ENCODE measurements around the gene KRTAP5-6.

Gene KRTAP5-6

DNA sequence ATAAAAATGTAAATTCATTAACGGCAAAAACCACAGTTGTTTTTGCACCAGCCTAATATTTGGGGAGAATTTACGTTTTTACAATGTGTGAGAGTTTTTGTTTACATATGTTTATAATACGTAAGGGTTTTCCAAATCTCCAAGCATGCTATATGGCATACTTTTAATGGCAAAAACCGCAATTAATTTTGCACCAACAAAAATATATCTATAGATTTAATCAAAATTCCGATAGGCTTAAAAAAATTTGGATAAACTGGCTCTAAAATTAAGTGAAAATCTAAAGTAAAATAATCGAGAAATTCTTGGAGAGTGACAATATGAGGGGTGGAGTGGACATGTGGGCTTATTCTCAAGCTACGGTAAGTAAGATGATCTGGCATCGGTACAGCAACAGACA lies 22.8 kb downstream of the KRTAP5-6 start:
- Histone ChIP-seq H3K36me3 (no peaks in the 10 kb centered on the region), H3K4me3 (ENCODE audit: low read depth in 1 of 2, low read length in 1 of 2) (no peak overlapping the region), H3K4me1 (ENCODE audit: control insufficient read depth in 1 of 2, insufficient read depth in 1 of 2, low read depth in 1 of 2, low read length in 1 of 2) (no peaks in the 10 kb centered on the region), H3K27ac (no peak overlapping the region), H3K9me3 (no peaks in the 10 kb centered on the region), H3K27me3 (no peaks in the 10 kb centered on the region)
- TF ChIP-seq, protein P1, sequence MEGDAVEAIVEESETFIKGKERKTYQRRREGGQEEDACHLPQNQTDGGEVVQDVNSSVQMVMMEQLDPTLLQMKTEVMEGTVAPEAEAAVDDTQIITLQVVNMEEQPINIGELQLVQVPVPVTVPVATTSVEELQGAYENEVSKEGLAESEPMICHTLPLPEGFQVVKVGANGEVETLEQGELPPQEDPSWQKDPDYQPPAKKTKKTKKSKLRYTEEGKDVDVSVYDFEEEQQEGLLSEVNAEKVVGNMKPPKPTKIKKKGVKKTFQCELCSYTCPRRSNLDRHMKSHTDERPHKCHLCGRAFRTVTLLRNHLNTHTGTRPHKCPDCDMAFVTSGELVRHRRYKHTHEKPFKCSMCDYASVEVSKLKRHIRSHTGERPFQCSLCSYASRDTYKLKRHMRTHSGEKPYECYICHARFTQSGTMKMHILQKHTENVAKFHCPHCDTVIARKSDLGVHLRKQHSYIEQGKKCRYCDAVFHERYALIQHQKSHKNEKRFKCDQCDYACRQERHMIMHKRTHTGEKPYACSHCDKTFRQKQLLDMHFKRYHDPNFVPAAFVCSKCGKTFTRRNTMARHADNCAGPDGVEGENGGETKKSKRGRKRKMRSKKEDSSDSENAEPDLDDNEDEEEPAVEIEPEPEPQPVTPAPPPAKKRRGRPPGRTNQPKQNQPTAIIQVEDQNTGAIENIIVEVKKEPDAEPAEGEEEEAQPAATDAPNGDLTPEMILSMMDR (IDR thresholded peaks at IDR 0.05), result no peak

DNA sequence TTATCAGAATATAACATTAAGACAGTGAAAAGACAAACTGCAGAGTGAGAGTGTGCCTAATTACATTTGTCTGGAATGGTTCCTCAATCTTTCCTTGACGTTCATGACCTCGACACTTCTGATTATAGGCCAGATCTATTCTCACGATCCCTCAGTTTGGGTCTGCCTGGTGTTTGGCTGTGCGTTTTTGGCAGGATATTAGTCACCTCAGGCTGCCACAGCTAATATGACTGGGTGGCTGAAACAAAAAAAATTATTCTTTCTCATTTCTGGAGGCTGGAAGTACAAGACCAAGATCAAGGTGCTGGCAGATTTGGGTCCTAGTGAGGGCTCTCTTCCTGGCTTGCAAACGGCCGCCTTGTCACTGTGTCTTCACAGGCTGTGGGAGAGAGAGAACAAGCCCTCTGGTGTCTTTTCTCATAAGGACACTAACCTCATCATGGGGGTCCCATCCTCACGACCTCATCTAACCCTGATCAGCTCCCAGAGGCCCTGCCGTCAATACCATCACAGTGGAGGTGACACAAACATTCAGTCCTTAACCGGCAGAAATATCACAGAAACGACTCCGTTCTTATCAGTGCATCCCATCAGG lies 30.2 kb downstream of the KRTAP5-6 start:
- Histone ChIP-seq H3K4me3 (ENCODE audit: low read depth in 1 of 2, low read length in 1 of 2) (no peak overlapping the region), H3K9me3 (no peaks in the 10 kb centered on the region), H3K27me3 (peaks cover 53% of the 10 kb centered on the region), H3K4me1 (ENCODE audit: control insufficient read depth in 1 of 2, insufficient read depth in 1 of 2, low read depth in 1 of 2, low read length in 1 of 2) (peaks cover 5 to 7% of the 10 kb centered on the region in 2 experiments), H3K27ac (no peak overlapping the region), H3K36me3 (no peaks in the 10 kb centered on the region)
- TF ChIP-seq, protein P1 (IDR thresholded peaks at IDR 0.05), result no peak

DNA sequence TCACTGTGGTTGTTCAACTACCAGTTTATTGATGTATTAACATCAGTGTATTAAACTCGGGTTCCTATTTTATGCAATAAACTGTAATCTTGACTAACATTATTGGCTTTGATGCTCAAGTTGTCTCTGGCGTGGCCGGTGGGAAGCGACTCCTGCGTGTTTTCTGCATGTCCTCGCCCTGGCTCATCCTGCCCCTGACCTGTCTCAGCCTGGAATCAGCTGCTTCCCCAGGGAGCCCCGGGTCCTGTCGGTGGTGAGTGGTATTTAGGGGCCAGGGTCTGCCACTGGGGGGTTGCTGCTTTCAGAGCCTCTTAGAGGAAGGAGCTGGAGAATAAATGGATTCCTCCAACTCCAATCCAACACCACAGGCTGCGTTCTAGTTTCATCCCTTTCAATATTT lies 30.9 kb downstream of the KRTAP5-6 start:
- H3K27ac ChIP-seq, result no peak overlapping the region
- TF ChIP-seq, protein P1 (IDR thresholded peaks at IDR 0.05), result no peak
- peaks cover 5 to 7% of the 10 kb centered on the region in 2 experiments for H3K4me1 ChIP-seq (ENCODE audit: control insufficient read depth in 1 of 2, insufficient read depth in 1 of 2, low read depth in 1 of 2, low read length in 1 of 2)
- peaks cover 59% of the 10 kb centered on the region for H3K27me3 ChIP-seq
- no peaks in the 10 kb centered on the region for H3K9me3 ChIP-seq
- H3K4me3 ChIP-seq (ENCODE audit: low read depth in 1 of 2, low read length in 1 of 2), result no peak overlapping the region
- H3K36me3 ChIP-seq, result no peaks in the 10 kb centered on the region

DNA sequence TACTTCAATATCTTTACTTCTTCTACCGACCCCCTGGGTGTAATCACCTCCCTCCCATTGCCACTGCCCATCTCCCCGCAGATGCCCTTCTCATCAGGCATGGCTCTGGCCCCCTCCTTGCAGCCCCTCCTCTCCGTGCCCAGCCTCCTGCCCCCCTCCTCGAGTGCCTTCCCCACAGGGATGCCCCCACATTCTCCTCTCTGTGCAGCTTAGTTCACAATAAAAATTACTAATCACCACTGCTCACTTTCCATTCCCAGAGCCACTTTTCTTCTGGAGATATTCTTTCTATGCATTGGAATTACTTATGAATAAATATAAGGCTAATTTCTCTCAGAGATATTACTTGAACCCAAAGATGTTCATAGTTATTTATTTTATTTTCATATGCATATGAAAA lies 31.3 kb downstream of the KRTAP5-6 start:
- peaks cover 64% of the 10 kb centered on the region for H3K27me3 ChIP-seq
- H3K9me3 ChIP-seq, result no peaks in the 10 kb centered on the region
- H3K36me3 ChIP-seq, result no peaks in the 10 kb centered on the region
- H3K27ac ChIP-seq, result no peak overlapping the region
- H3K4me3 ChIP-seq (ENCODE audit: low read depth in 1 of 2, low read length in 1 of 2), result no peak overlapping the region
- TF ChIP-seq, protein P1 (IDR thresholded peaks at IDR 0.05), result no peak
- peaks cover 5 to 7% of the 10 kb centered on the region in 2 experiments for H3K4me1 ChIP-seq (ENCODE audit: control insufficient read depth in 1 of 2, insufficient read depth in 1 of 2, low read depth in 1 of 2, low read length in 1 of 2)

DNA sequence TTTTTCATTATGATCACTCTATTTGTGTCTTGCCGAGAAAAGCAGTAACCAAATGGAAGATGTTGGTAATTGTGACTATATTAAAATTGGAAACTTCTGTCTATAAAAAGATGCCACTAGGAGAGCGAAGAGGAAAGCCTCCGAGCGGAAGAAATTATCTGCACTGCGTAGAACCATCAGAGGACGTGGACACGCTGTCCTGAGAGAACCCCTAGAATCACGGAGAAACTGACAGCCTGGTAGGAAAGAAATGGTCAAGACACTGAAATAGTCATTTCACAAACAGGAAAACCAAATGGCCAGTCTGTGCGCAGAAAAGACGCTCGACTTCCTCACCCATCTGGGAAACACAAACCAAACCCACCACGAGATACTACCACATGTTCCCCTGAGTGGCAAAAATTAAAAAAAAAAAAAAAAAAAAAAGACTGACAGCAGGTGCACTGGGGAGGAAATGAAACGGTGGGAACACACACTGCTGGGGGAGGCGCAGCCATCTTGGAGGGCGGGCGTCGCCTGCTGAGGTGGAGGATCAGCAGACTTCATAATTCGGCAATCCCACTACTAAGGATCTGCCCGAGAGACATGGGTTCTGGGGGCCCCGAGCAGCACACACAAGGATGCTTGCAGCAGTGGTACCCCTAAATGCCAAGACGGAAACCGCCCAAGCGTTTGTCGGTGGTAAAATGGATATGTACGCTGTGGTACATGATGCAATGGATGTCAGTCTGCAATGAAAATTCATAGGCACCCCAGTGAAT lies 32.1 kb downstream of the KRTAP5-6 start:
- H3K27ac ChIP-seq, result no peak overlapping the region
- H3K4me1 ChIP-seq (ENCODE audit: control insufficient read depth in 1 of 2, insufficient read depth in 1 of 2, low read depth in 1 of 2, low read length in 1 of 2), result peaks cover 5 to 7% of the 10 kb centered on the region in 2 experiments
- H3K27me3 ChIP-seq, result peaks cover 72% of the 10 kb centered on the region
- H3K36me3 ChIP-seq, result no peaks in the 10 kb centered on the region
- TF ChIP-seq, protein P1 (IDR thresholded peaks at IDR 0.05), result no peak
- no peaks in the 10 kb centered on the region for H3K9me3 ChIP-seq
- no peak overlapping the region for H3K4me3 ChIP-seq (ENCODE audit: low read depth in 1 of 2, low read length in 1 of 2)

All from neutrophil (primary cell).